K562 (cell line): ENCODE results near the gene SRRM5. TPM values are rescaled to one million over a fixed set of nuclear protein-coding genes. Genes with fewer than 3 reads are reported as not detected.

Experiments used
- ATAC-seq: fragments of 200-7000 bp; cut with Tn5 transposase; 3 replicates; pipeline ENCODE4 v1.9.1; 2020; ENCODE audit warnings: moderate library complexity
- BruUV-seq: library from RNA; stranded (reverse); fragments of 400-500 nt; replicated peaks from 2 replicates; lab custom pipeline; 2021; lab: Mats Ljungman, UMichigan
- CTCF ChIA-PET: fragments of 300-600 bp; formaldehyde crosslinking; extraction: SDS; loops from one replicate; lab custom pipeline; 2021; ENCODE audit warnings: low intra/inter-chr PET ratio; lab: Yijun Ruan, JAX
- POLR2A ChIA-PET: fragments of 300-600, 350-650 bp; sonication (Branson Sonifier 250); formaldehyde crosslinking; extraction: SDS; loops from one replicate; lab custom pipeline; 2021; ENCODE audit warnings: antibody characterized with exemption, inconsistent platforms; lab: Yijun Ruan, JAX
- DNase-seq, 4 experiments: peaks; one replicate each; pipeline versions ENCODE4 v3.0.0 to v3.0.0-alpha.2; 2011 to 2018; ENCODE audit warnings: low spot score in 3 of 4, mixed read lengths in 3 of 4; ENCODE audit errors: extremely low read depth in 1 of 4
- FAIRE-seq: peaks from 2 replicates; lab custom pipeline; 2011; peaks lifted over from hg19 to GRCh38; lab: Jason Lieb, UNC
- H2AFZ ChIP-seq: 2 replicates; pipeline ENCODE4 v1.6.0; 2011; ENCODE audit warnings: low read depth, low read length, control low read depth, inconsistent platforms
- H3K27ac ChIP-seq: fragments of 200-600 bp; 3 replicates; pipeline ENCODE4 v1.8.0; 2011; ENCODE audit warnings: low read depth, mild to moderate bottlenecking, control low read depth, inconsistent platforms, low read length, moderate library complexity, mixed read lengths; ENCODE audit errors: extremely low read depth
- H3K27me3 ChIP-seq, 2 experiments: fragments of 300-600 bp in 1 of 2; 2 replicates in 1 of 2; 3 replicates in 1 of 2; pipeline versions ENCODE4 v1.6.0 to v1.8.0; 2011; ENCODE audit warnings: inconsistent platforms in 2 of 2, low read length in 2 of 2, mild to moderate bottlenecking in 1 of 2, mixed read lengths in 1 of 2, moderate library complexity in 1 of 2; ENCODE audit not compliant: control insufficient read depth in 2 of 2, insufficient read depth in 2 of 2
- H3K36me3 ChIP-seq: fragments of 300-600 bp; 3 replicates; pipeline ENCODE4 v1.8.0; 2011; ENCODE audit warnings: mild to moderate bottlenecking, low read length, inconsistent platforms; ENCODE audit not compliant: control insufficient read depth, insufficient read depth
- H3K4me1 ChIP-seq, 2 experiments: fragments of 200-600 bp in 1 of 2; replicated peaks in 1 of 2; 2 replicates in 1 of 2; 3 replicates in 1 of 2; pipeline versions ENCODE4 v1.5.1 to v1.8.0; 2011; ENCODE audit warnings: inconsistent platforms in 2 of 2, low read length in 2 of 2, mild to moderate bottlenecking in 1 of 2, mixed read lengths in 1 of 2, moderate library complexity in 1 of 2; ENCODE audit not compliant: control insufficient read depth in 2 of 2, insufficient read depth in 2 of 2
- H3K4me2 ChIP-seq: 2 replicates; pipeline ENCODE4 v1.6.1; 2011; ENCODE audit warnings: low read length, control low read depth, inconsistent platforms, mixed read lengths; ENCODE audit not compliant: insufficient read depth
- H3K4me3 ChIP-seq: fragments of 200-600 bp; sonication (generic), shearing (Covaris generic); 2 replicates; pipeline ENCODE4 v1.5.1; 2016; ENCODE audit warnings: control low read depth, inconsistent platforms
- H3K79me2 ChIP-seq: fragments of 200-600 bp; 3 replicates; pipeline ENCODE4 v1.8.0; 2011; ENCODE audit warnings: low read length, inconsistent platforms; ENCODE audit not compliant: control insufficient read depth, insufficient read depth
- H3K9ac ChIP-seq, 2 experiments: 2 replicates each; pipeline versions ENCODE4 v1.6.0 to v1.6.1; 2011; ENCODE audit warnings: low read depth in 2 of 2, low read length in 2 of 2, control low read depth in 1 of 2, inconsistent platforms in 1 of 2, mild to moderate bottlenecking in 1 of 2, mixed read lengths in 1 of 2; ENCODE audit not compliant: insufficient read depth in 1 of 2
- H3K9me1 ChIP-seq: one replicate; pipeline ENCODE4 v1.6.0; 2011; ENCODE audit warnings: inconsistent platforms, mild to moderate bottlenecking, low read length, moderate library complexity; ENCODE audit not compliant: control insufficient read depth, insufficient read depth
- H3K9me3 ChIP-seq: replicated peaks from 2 replicates; pipeline ENCODE4 v1.5.1; 2011; ENCODE audit warnings: low read depth, low read length, inconsistent platforms; ENCODE audit not compliant: control insufficient read depth, insufficient read depth
- H4K20me1 ChIP-seq: replicated peaks from 2 replicates; pipeline ENCODE4 v1.6.1; 2011; ENCODE audit warnings: low read length, inconsistent platforms, mixed read lengths; ENCODE audit not compliant: control insufficient read depth, insufficient read depth
- CBX2 ChIP-seq: fragments of 200-600 bp; sonication (generic); IDR thresholded peaks from one replicate; pipeline ENCODE4 v1.6.1; 2012; ENCODE audit warnings: mild to moderate bottlenecking, low read length, inconsistent platforms; ENCODE audit not compliant: insufficient read depth, poor library complexity, severe bottlenecking
- CBX3 ChIP-seq, 2 experiments: IDR thresholded peaks; 1 replicate in 1 of 2; 2 replicates in 1 of 2; pipeline ENCODE4 v1.6.1; 2012; ENCODE audit warnings: inconsistent platforms in 2 of 2, low read length in 2 of 2, borderline replicate concordance in 1 of 2, control low read depth in 1 of 2
- CXXC5 ChIP-seq: fragments of 250-450 bp; sonication (Bioruptor Pico); IDR thresholded peaks from 2 replicates; pipeline ENCODE4 v1.8.0; 2022; ENCODE audit warnings: inconsistent platforms, mild to moderate bottlenecking, moderate library complexity
- FOXJ3 ChIP-seq: sonication (generic); formaldehyde crosslinking; IDR thresholded peaks from 2 replicates; pipeline ENCODE4 v1.4.0; 2020; ENCODE audit warnings: mild to moderate bottlenecking, missing genetic modification reagents
- FOXK1 ChIP-seq: sonication (generic); formaldehyde crosslinking; IDR thresholded peaks from 2 replicates; pipeline ENCODE4 v1.8.0; 2022; ENCODE audit warnings: missing genetic modification reagents, mild to moderate bottlenecking, borderline replicate concordance
- GABPB1 ChIP-seq: sonication (generic); formaldehyde crosslinking; IDR thresholded peaks from 2 replicates; pipeline ENCODE4 v1.8.0; 2022; ENCODE audit warnings: mild to moderate bottlenecking, missing genetic modification reagents
- HSF4 ChIP-seq: fragments of 250-450 bp; sonication (Bioruptor Pico); IDR thresholded peaks from 2 replicates; pipeline ENCODE4 v2.1.2; 2022; ENCODE audit warnings: mild to moderate bottlenecking, moderate library complexity, borderline replicate concordance
- KHSRP ChIP-seq: fragments of 450-650 bp; IDR thresholded peaks from 2 replicates; pipeline ENCODE4 v1.6.1; 2017
- KLF13 ChIP-seq: fragments of 450-650 bp; IDR thresholded peaks from 2 replicates; pipeline ENCODE4 v1.6.1; 2016; ENCODE audit warnings: missing genetic modification characterization, low read depth, mild to moderate bottlenecking, missing compliant biosample characterization, moderate library complexity, borderline replicate concordance
- NBN ChIP-seq: fragments of 450-650 bp; IDR thresholded peaks from 2 replicates; pipeline ENCODE4 v1.6.1; 2016; ENCODE audit warnings: low read depth, mild to moderate bottlenecking
- PPARD ChIP-seq: fragments of 250-450 bp; sonication (Bioruptor Pico); IDR thresholded peaks from 2 replicates; pipeline ENCODE4 v1.8.0; 2022; ENCODE audit warnings: inconsistent platforms, mild to moderate bottlenecking, moderate library complexity
- RBM15 ChIP-seq: fragments of 200-400 bp; formaldehyde crosslinking; IDR thresholded peaks from 2 replicates; pipeline ENCODE4 v1.6.1; 2018; ENCODE audit warnings: mild to moderate bottlenecking, low read length, moderate library complexity; ENCODE audit not compliant: insufficient read depth
- SAP30 ChIP-seq: fragments of 200-600 bp; sonication (generic); IDR thresholded peaks from 2 replicates; pipeline ENCODE4 v1.6.1; 2012; ENCODE audit warnings: borderline replicate concordance, low read depth, mild to moderate bottlenecking, moderate library complexity, low read length, control low read depth, inconsistent platforms; ENCODE audit not compliant: insufficient read depth, poor library complexity, severe bottlenecking
- SMAD1 ChIP-seq: fragments of 150-350 bp; IDR thresholded peaks from 2 replicates; pipeline ENCODE4 v1.6.1; 2014; ENCODE audit warnings: low read length, low read depth; ENCODE audit not compliant: partially characterized antibody
- SNRNP70 ChIP-seq: fragments of 200-400 bp; formaldehyde crosslinking; optimal IDR thresholded peaks from 2 replicates; pipeline ENCODE3; 2017; ENCODE audit warnings: low read depth, low read length
- SP2 ChIP-seq: IDR thresholded peaks from 2 replicates; pipeline ENCODE4 v1.6.1; 2011; ENCODE audit warnings: mild to moderate bottlenecking, low read depth, low read length, moderate library complexity; ENCODE audit not compliant: poor library complexity, severe bottlenecking; ENCODE audit errors: extremely low read depth
- TAL1 ChIP-seq: fragments of 450-650 bp; IDR thresholded peaks from 2 replicates; pipeline ENCODE4 v1.6.1; 2016; ENCODE audit warnings: mild to moderate bottlenecking
- TCFL5 ChIP-seq: fragments of 250-450 bp; sonication (Bioruptor Pico); conservative IDR thresholded peaks from 2 replicates; pipeline ENCODE4 v1.6.1; 2021; ENCODE audit warnings: mild to moderate bottlenecking, moderate library complexity, matching md5 sums
- TGIF2 ChIP-seq: sonication (generic); formaldehyde crosslinking; IDR thresholded peaks from 2 replicates; pipeline ENCODE4 v1.8.1; 2022; ENCODE audit warnings: mild to moderate bottlenecking, missing genetic modification reagents, moderate library complexity
- THRAP3 ChIP-seq: fragments of 450-650 bp; IDR thresholded peaks from 2 replicates; pipeline ENCODE4 v1.6.1; 2016; ENCODE audit warnings: mild to moderate bottlenecking, inconsistent platforms, borderline replicate concordance
- TRIM28 ChIP-seq: fragments of 450-650 bp; IDR thresholded peaks from 2 replicates; pipeline ENCODE4 v1.6.1; 2017
- ZNF282 ChIP-seq: sonication (generic); formaldehyde crosslinking; IDR thresholded peaks from 2 replicates; pipeline ENCODE4 v1.8.1; 2023; ENCODE audit warnings: missing genetic modification reagents
- ZNF316 ChIP-seq: fragments of 450-650 bp; IDR thresholded peaks from 2 replicates; pipeline ENCODE4 v1.6.1; 2016
- ZNF561 ChIP-seq: fragments of 450-650 bp; formaldehyde crosslinking; conservative IDR thresholded peaks from 2 replicates; pipeline ENCODE4 v1.4.0; 2020; ENCODE audit warnings: mild to moderate bottlenecking, moderate library complexity
- WGBS: fragments of 100-300 bp; shearing (Covaris generic); methylation state at CpG from one replicate; pipeline ENCODE4 v1.1.6; 2016; ENCODE audit warnings: low coverage, mixed read lengths; ENCODE audit not compliant: insufficient coverage; ENCODE audit errors: missing lambda C conversion rate; 5-methylcytosine and 5-hydroxymethylcytosine counted together
- in situ Hi-C: fragments of 300-500 bp; cut with MboI; formaldehyde crosslinking; loops from 4 replicates; pipeline ENCODE4 v1.15.0; 2018; ENCODE audit warnings: inconsistent platforms, mixed read lengths
- intact Hi-C: fragments of 100-400 bp; cut with micrococcal nuclease; formaldehyde crosslinking; loops from 2 replicates; pipeline ENCODE4 v1.14.2; 2022
- polyA plus RNA-seq, 8 experiments: library from polyadenylated mRNA; depleted of rRNA in 4 of 8; stranded (reverse) in 5 of 8; unstranded in 3 of 8; fragments of >200 nt; fragmentation: Nextera tagmentation in 2 of 8; fragmentation: Illumina TruSeq in 1 of 8; extraction: Ambion mirVana in 2 of 8; extraction: Trizol in 1 of 8; gene quantifications; 2 replicates each; pipeline versions ENCODE4 v1.2.1 to v1.2.3, GENCODE V29; 2011 to 2014; ENCODE audit warnings: inconsistent platforms in 1 of 8, missing spikeins in 1 of 8
- total RNA-seq, 7 experiments: library from RNA; depleted of rRNA in 6 of 7; stranded (reverse); fragments of >200 nt in 6 of 7; fragmentation: Illumina TruSeq in 2 of 7; extraction: Trizol in 2 of 7; gene quantifications; 2 replicates each; pipeline versions ENCODE4 v1.2.1 to v1.2.3, GENCODE V29; 2011 to 2021; ENCODE audit warnings: low replicate concordance in 1 of 7

Gene SRRM5
- total and polyA plus RNA-seq, 9 of the 15 experiments (the other 6 are each of a cell fraction or from before 2014, with no cell fraction given) = 0.09 to 0.45 (median 0.18) TPM; not detected in 2

DNA sequence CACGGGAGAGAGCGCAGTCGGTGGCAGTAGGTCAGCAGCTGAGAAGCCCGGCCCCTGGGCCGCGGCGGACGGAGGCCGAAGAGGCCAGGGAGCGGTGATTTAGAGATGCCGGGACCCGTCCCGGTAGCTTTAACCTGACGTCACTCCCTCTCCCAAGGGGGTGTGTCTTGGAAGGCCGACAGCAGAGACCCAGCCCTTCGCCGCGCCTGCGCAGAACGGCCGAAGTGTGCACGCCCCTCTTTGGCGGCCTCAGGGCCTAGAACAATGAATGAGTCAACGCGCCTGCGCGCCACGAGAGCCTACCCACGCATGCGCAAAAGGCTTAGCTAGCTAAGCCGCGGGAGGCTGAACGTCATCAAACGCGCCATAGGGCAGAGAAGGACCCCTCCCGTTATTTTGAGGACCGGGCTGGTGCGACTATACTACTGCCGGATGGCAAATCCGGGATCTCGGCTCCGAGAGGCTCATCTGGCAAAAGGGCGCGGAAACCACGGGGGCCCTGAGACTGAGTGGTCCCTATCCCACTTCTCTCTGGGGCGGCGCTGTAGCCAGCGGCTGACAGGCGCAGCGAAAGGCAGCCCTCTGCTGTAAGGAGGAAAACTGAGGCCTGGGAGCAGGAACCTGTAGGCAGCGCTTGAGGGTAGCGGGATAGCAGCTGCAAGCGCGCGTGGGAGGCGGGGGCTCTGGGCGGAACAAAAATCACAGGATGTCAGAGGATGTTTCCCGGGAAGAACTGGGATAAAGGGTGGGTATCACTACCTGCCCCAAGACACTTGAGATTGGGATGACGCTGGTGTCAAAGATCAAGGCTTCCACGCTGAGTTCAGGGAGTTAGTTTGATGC, 15.7 kb upstream of the SRRM5 start, which contains the start of the genes IRGQ and ZNF576:
IRGQ (minus strand) TSS at position 136 of the 843 bp plus-strand sequence. CDS start 796 bp downstream, outside the sequence.
ZNF576 (plus strand) TSS at position 597 of the 843 bp plus-strand sequence. CDS start 514 bp downstream, outside the sequence.
- peaks cover 49% of the 10 kb centered on the region; the same call in 2 of the 3 replicates for H3K36me3 ChIP-seq
- WGBS = under 1% methylated on average over 54 of the region's 60 CpGs
- ChIA-PET POLR2A (interaction anchor here (0.5 to 5.6 kb wide), 13 partner anchors 13 to 1819 kb away, joined by 3 to 60 read pairs (median 3); partner anchors contain the start of genes PINLYP, SRRM5 and XRCC1), CTCF (interaction anchor here (1.6 kb wide), 1 partner anchor 55 kb away, joined by 6 read pairs; no protein-coding TSS in a partner anchor)
- peaks cover 41% of the 10 kb centered on the region for H3K79me2 ChIP-seq
- peak within 1 kb of the TSS; percentile 97 to 98 for H3K9ac ChIP-seq
- H3K4me1 ChIP-seq = peaks cover 15 to 47% of the 10 kb centered on the region in 2 experiments; a peak in 4 of 5 replicates
- no peaks in the 10 kb centered on the region for H3K9me3 ChIP-seq
- no peaks in the 10 kb centered on the region for H3K9me1 ChIP-seq
- FAIRE-seq (peak; percentile 100), DNase-seq (peak; percentile 98 to 100 (median 99)), ATAC-seq (peak; percentile 89)
- BruUV-seq = no TSS peak
- in situ Hi-C loops = no loop called here
- peak within 1 kb of the TSS; percentile 97 for H3K4me2 ChIP-seq
- H2AFZ ChIP-seq = peak within 1 kb of the TSS; percentile 98
- intact Hi-C loops = loop anchor here (1.0 to 2.0 kb wide), 2 partner anchors 21 to 57 kb away; partner anchors contain the start of genes PINLYP and XRCC1
- peak within 1 kb of the TSS; percentile 76 for H3K4me3 ChIP-seq
- H4K20me1 ChIP-seq = no peaks in the 10 kb centered on the region
- peak within 1 kb of the TSS; percentile 99 for H3K27ac ChIP-seq
- no peaks in the 10 kb centered on the region for H3K27me3 ChIP-seq
- peak; percentile 56; the same call in 1 of the 2 replicates for TF ChIP-seq FOXK1 (CRISPR knock-in tag)
- TF ChIP-seq HSF4 (CRISPR knock-in tag) = no peak
- TF ChIP-seq SNRNP70 = no peak
- TF ChIP-seq FOXJ3 = no peak
- TF ChIP-seq SP2 = no peak
- 0 out of 2 replicates have a peak, but pooled peaks have one; percentile 19 for TF ChIP-seq ZNF561 (CRISPR knock-in tag)
- no peak for TF ChIP-seq ZNF316
- peak; percentile 94 for TF ChIP-seq KLF13
- no peak for TF ChIP-seq ZNF282 (CRISPR knock-in tag)
- no peak for TF ChIP-seq NBN
- TF ChIP-seq KHSRP = peak; percentile 70
- TF ChIP-seq TCFL5 (CRISPR knock-in tag) = no peak
- no peak for TF ChIP-seq RBM15
- TF ChIP-seq TAL1 = peak; percentile 36; the same call in 1 of the 2 replicates
- no peak for TF ChIP-seq TGIF2 (CRISPR knock-in tag)
- peak in 1 of 2 experiments; percentile 79; a peak in 2 of 3 replicates for TF ChIP-seq CBX3 (IDR thresholded peaks at IDR 0.05; ENCODE audit: borderline replicate concordance in 1 of 2, low read length in 2 of 2)
- TF ChIP-seq GABPB1 = peak; percentile 73; the same call in 1 of the 2 replicates
- no peak for TF ChIP-seq THRAP3
- TF ChIP-seq CXXC5 (CRISPR knock-in tag) = peak; percentile 52
- TF ChIP-seq SAP30 = peak; percentile 75
- TF ChIP-seq PPARD (CRISPR knock-in tag) = no peak
- peak; percentile 83 for TF ChIP-seq SMAD1
- 0 out of 2 replicates have a peak, but pooled peaks have one; percentile 42 for TF ChIP-seq TRIM28
- no peak for TF ChIP-seq CBX2
